ENCODE measurements around the gene SNCAIP.

SNCAIP gene

GRCh38 chr5:122311961-122312590 lies at the start of gene SNCAIP:
Gene SNCAIP, plus strand, starts transcription at chr5:122312237. Its CDS starts 78,898 bp downstream, at chr5:122391135.
- DNase-seq = no peak

- no peak for DNase-seq
These were observed 48.5 kb upstream of the SNCAIP start for GRCh38 chr5:122263352-122264030.

GRCh38 chr5:122264610-122265009 lies 47.4 kb upstream of the SNCAIP start:
- no peak for DNase-seq

GRCh38 chr5:122267185-122267584 lies 44.9 kb upstream of the SNCAIP start:
- no peak for DNase-seq

GRCh38 chr5:122273696-122274095 lies 38.3 kb upstream of the SNCAIP start:
- no peak for DNase-seq

- DNase-seq = no peak
These were observed 28.4 kb upstream of the SNCAIP start for GRCh38 chr5:122283592-122283991.

GRCh38 chr5:122286541-122286940 lies 25.5 kb upstream of the SNCAIP start:
- DNase-seq = no peak

GRCh38 chr5:122287101-122287500 lies 24.9 kb upstream of the SNCAIP start:
- no peak for DNase-seq

GRCh38 chr5:122291000-122291901 lies 20.8 kb upstream of the SNCAIP start:
- no peak for DNase-seq

GRCh38 chr5:122292332-122292731 lies 19.7 kb upstream of the SNCAIP start:
- DNase-seq = no peak

GRCh38 chr5:122295138-122295537 lies 16.9 kb upstream of the SNCAIP start:
- DNase-seq = peak; percentile 5

GRCh38 chr5:122296871-122297270 lies 15.2 kb upstream of the SNCAIP start:
- DNase-seq = no peak

GRCh38 chr5:122297587-122298298 lies 14.3 kb upstream of the SNCAIP start:
- DNase-seq = no peak

- DNase-seq = no peak
These were observed 11.7 kb upstream of the SNCAIP start for GRCh38 chr5:122300374-122300773.

- no peak for DNase-seq
These were observed 11.0 kb upstream of the SNCAIP start for GRCh38 chr5:122301016-122301415.

GRCh38 chr5:122304471-122305215 lies 7.4 kb upstream of the SNCAIP start:
- no peak for DNase-seq

- DNase-seq = no peak
These were observed 5.6 kb upstream of the SNCAIP start for GRCh38 chr5:122306461-122306860.

- no peak for DNase-seq
These were observed 1.1 kb upstream of the SNCAIP start for GRCh38 chr5:122310889-122311288.

- DNase-seq = no peak
These were observed 508 bp upstream of the SNCAIP start for GRCh38 chr5:122311497-122311960.

- no peak for DNase-seq
These were observed 762 bp downstream of the SNCAIP start for GRCh38 chr5:122312591-122313406.

- DNase-seq = no peak
These were observed 2.0 kb downstream of the SNCAIP start for GRCh38 chr5:122314036-122314435.

All from activated CD4-positive, alpha-beta T cell treated with anti-CD3 and anti-CD28 coated beads, Interleukin-2, Interleukin-6, amounts not matched to agents 100 ng/mL and 50 ng/mL, durations not matched to agents 16 hours and 8 hours (primary cell).